ENCODE results near the gene UBE2D2. TPM values are rescaled to one million over a fixed set of nuclear protein-coding genes. Genes with fewer than 3 reads are reported as not detected.
"Not testable (repeated sequence)": the region's sequence is repeated elsewhere in the genome, so short reads cannot be mapped to it uniquely, and the experiment has no call there.

UBE2D2 gene
- total and polyA plus RNA-seq, 11 donors, result 84.6 to 148 (median 128) TPM

DNA sequence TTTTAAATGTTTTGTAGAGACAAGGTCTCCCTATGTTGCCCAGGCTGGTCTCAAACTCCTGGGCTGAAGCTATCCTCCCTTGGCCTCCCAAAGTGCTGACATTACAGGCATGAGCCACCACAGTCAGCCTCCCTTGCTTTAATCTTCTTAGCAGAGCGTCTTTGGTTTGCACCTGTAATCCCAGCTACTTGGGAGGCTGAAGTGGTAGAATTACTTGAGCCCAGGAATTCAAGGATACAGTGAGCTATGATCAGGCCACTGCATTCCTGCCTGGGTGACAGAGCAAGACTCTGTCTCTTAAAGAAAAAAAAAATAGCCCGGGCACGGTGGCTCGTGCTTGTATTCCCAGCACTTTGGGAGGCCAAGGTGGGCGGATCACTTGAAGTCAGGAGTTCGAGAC is 27.8 kb downstream of the UBE2D2 start:
- ATAC-seq (no peak), DNase-seq (no peak)
- Histone ChIP-seq H3K27ac (no peak overlapping the region), H3K4me3 (no peak overlapping the region), H3K36me3 (peaks cover 0 to 15% (median 4%) of the 10 kb centered on the region in 9 donors), H3K9me3 (no peaks in the 10 kb centered on the region), H3K4me1 (peaks cover 0 to 39% (median 13%) of the 10 kb centered on the region in 12 donors), H3K27me3 (no peaks in the 10 kb centered on the region)
- WGBS, 4 donors, result 77 to 84% (median 78%) methylated on average over 6 of the region's 6 CpGs
- TF ChIP-seq POLR2A (IDR thresholded peaks at IDR 0.05), result no peak
- TF ChIP-seq, protein P1, sequence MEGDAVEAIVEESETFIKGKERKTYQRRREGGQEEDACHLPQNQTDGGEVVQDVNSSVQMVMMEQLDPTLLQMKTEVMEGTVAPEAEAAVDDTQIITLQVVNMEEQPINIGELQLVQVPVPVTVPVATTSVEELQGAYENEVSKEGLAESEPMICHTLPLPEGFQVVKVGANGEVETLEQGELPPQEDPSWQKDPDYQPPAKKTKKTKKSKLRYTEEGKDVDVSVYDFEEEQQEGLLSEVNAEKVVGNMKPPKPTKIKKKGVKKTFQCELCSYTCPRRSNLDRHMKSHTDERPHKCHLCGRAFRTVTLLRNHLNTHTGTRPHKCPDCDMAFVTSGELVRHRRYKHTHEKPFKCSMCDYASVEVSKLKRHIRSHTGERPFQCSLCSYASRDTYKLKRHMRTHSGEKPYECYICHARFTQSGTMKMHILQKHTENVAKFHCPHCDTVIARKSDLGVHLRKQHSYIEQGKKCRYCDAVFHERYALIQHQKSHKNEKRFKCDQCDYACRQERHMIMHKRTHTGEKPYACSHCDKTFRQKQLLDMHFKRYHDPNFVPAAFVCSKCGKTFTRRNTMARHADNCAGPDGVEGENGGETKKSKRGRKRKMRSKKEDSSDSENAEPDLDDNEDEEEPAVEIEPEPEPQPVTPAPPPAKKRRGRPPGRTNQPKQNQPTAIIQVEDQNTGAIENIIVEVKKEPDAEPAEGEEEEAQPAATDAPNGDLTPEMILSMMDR (IDR thresholded peaks at IDR 0.05), result no peak
- intact Hi-C loops (cut with DNase I), result no loop called here

DNA sequence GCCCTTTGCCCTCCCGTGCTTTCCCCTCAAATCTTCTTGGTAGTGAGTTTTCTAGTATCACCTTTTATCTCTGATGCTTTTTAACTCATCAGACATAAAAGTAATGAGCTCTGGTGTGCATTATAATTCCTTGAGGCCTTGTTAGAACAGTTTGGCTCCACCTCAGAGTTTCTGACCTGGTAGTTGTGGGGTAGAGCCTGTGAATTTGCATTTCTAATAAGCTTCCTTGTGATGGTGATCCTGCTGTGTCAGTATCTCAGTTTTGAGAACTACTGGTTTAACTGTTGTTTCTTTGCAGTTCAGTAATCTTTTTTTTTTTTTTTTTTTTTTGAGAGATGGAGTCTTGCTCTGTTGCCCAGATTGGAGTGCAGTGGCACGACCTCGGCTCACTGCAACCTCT is 31.1 kb downstream of the UBE2D2 start:
- intact Hi-C loops (cut with DNase I), result no loop called here
- peaks cover 0 to 42% (median 12%) of the 10 kb centered on the region in 12 donors for H3K4me1 ChIP-seq
- no peaks in the 10 kb centered on the region for H3K27me3 ChIP-seq
- no peak overlapping the region for H3K4me3 ChIP-seq
- TF ChIP-seq, protein P1 (IDR thresholded peaks at IDR 0.05), result no peak
- TF ChIP-seq POLR2A (IDR thresholded peaks at IDR 0.05), result no peak
- H3K27ac ChIP-seq, result no peak overlapping the region
- H3K36me3 ChIP-seq, result peaks cover 0 to 8% (median 2%) of the 10 kb centered on the region in 9 donors
- no peak for ATAC-seq
- H3K9me3 ChIP-seq, result no peaks in the 10 kb centered on the region
- no peak for DNase-seq
- WGBS, 4 donors, result 91 to 96% (median 93%) methylated on average over 3 of the region's 3 CpGs

DNA sequence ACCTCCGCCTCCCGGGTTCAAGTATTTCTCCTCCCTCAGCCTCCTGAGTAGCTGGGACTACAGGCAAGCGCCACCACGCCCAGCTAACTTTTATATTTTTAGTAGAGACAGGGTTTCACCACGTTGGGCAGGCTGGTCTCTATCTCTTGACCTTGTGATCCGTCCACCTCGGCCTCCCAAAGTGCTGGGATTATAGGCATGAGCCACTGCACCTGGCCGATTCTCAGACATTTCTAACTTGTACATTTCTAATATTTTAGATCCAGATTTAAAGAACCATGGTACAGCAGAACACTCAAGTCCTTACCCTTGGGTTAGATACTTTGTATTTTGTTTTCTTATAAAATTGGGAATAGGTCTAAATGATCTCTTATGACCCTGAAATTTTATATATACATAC is 31.9 kb downstream of the UBE2D2 start:
- H3K36me3 ChIP-seq; H3K9me3 ChIP-seq; DNase-seq; intact Hi-C loops (cut with DNase I); H3K4me3 ChIP-seq; H3K27me3 ChIP-seq; ATAC-seq: not testable (repeated sequence)
- peaks cover 0 to 44% (median 12%) of the 10 kb centered on the region in 12 donors for H3K4me1 ChIP-seq
- peak overlapping the region in 1 of 12 donors; percentile 14 for H3K27ac ChIP-seq
- WGBS, 4 donors, result 62 to 74% (median 71%) methylated on average over 8 of the region's 8 CpGs

DNA sequence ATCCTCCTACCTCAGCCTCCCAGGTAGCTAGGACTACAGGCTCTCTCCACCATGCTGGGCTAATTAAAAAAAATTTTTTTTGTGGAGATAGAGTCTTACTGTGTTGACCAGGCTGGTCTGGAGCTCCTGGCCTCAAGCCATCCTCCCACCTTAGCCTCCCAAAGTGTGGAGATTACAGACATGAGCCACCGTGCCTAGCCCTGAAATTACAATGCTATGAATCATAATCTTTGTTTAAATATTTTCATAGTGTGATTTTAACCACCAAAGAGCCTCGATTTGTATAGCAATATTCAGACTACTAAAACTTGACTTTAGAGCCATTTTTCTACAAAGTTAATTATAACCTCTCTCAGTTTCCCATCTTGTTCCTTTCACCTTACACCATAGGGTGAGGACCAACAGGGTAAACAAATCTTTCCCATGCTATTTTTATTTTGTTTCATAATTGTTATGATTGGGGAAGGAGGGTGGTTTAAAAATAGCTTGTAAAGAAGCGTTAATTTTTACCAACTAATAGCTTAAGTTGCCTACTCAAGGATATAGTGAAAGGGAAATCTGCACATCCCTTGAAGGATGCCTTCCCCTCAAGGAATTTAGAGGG is 32.7 kb downstream of the UBE2D2 start:
- Histone ChIP-seq H3K4me3 (no peak overlapping the region), H3K9me3 (peaks cover 0 to 9% (median 0%) of the 10 kb centered on the region in 12 donors), H3K4me1 (peaks cover 0 to 39% (median 12%) of the 10 kb centered on the region in 12 donors), H3K27me3 (no peaks in the 10 kb centered on the region), H3K27ac (peak overlapping the region in 2 of 12 donors; percentile 14 to 38), H3K36me3 (peaks cover 0 to 5% (median 0%) of the 10 kb centered on the region in 9 donors)
- WGBS, 4 donors, result 27 to 38% (median 32%) methylated on average over 3 of the region's 3 CpGs
- DNase-seq (no peak), ATAC-seq (peak in 2 of 4 donors; percentile 24 to 25)
- TF ChIP-seq POLR2A (IDR thresholded peaks at IDR 0.05), result no peak
- TF ChIP-seq, protein P1 (IDR thresholded peaks at IDR 0.05), result no peak
- intact Hi-C loops (cut with DNase I), result no loop called here

DNA sequence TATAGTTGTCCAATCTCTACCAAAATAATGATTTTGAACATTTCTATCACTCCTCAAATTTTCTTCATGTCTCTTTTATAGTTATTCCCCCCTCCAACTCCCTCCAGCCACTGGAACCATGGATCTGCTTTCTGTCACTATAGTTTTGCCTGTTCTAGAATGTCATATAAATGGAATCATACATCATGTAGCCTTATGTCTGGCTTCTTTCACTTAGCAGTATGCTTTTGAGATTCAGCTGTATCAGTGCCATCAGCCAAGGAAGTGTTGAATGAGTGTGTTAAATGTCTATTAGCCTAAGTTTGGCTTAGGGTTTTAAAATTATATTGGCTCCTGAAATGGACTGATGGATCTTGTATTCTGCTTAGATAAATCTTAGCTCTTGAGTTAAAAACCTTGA is 36.0 kb downstream of the UBE2D2 start:
- no peak for DNase-seq
- Histone ChIP-seq H3K9me3 (peaks cover 0 to 9% (median 0%) of the 10 kb centered on the region in 12 donors), H3K4me1 (peaks cover 0 to 33% (median 15%) of the 10 kb centered on the region in 12 donors), H3K27me3 (no peaks in the 10 kb centered on the region), H3K36me3 (peaks cover 0 to 21% (median 20%) of the 10 kb centered on the region in 9 donors), H3K27ac (peak overlapping the region in 3 of 12 donors; percentile 20 to 44 (median 35)), H3K4me3 (no peak overlapping the region)
- no peak for TF ChIP-seq POLR2A (IDR thresholded peaks at IDR 0.05)
- TF ChIP-seq, protein P1 (IDR thresholded peaks at IDR 0.05), result no peak
- intact Hi-C loops (cut with DNase I), result no loop called here
- peak in 3 of 4 donors; percentile 22 to 69 (median 32) for ATAC-seq

DNA sequence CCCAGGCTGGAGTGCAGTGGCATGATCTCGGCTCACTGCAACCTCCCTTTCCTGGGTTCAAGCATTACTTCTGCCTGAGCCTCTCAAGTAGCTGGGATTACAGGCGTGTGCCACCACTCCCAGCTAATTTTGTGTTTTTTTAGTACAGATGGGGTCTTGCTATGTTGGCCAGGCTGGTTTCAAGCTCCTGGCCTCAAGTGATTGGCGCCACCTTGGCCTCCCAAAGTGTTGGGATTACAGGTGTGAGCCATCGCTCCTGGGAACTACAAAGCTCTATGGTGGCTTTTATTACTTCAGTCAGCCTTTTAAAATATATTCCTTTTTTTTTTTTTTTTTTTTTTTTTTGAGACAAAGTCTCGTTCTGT is 37.4 kb downstream of the UBE2D2 start:
- H3K27ac ChIP-seq; H3K4me3 ChIP-seq; DNase-seq; ATAC-seq; H3K27me3 ChIP-seq; H3K9me3 ChIP-seq; intact Hi-C loops (cut with DNase I): not testable (repeated sequence)
- 96 to 97% (median 97%) methylated on average over 5 of the region's 5 CpGs for WGBS, 4 donors
- Histone ChIP-seq H3K36me3 (peaks cover 0 to 36% (median 34%) of the 10 kb centered on the region in 9 donors), H3K4me1 (peaks cover 0 to 26% (median 12%) of the 10 kb centered on the region in 12 donors)

Data from heart left ventricle (tissue), 16 donors.